HG03442 (cell line): ENCODE data around the gene KIF2C.

Source experiments
- ATAC-seq: cut with Tn5 transposase; IDR thresholded peaks from one replicate; pipeline ENCODE4 v1.9.1; 2021; ENCODE audit warnings: mild to moderate bottlenecking, moderate library complexity; ENCODE audit not compliant: unreplicated experiment

Gene KIF2C

DNA sequence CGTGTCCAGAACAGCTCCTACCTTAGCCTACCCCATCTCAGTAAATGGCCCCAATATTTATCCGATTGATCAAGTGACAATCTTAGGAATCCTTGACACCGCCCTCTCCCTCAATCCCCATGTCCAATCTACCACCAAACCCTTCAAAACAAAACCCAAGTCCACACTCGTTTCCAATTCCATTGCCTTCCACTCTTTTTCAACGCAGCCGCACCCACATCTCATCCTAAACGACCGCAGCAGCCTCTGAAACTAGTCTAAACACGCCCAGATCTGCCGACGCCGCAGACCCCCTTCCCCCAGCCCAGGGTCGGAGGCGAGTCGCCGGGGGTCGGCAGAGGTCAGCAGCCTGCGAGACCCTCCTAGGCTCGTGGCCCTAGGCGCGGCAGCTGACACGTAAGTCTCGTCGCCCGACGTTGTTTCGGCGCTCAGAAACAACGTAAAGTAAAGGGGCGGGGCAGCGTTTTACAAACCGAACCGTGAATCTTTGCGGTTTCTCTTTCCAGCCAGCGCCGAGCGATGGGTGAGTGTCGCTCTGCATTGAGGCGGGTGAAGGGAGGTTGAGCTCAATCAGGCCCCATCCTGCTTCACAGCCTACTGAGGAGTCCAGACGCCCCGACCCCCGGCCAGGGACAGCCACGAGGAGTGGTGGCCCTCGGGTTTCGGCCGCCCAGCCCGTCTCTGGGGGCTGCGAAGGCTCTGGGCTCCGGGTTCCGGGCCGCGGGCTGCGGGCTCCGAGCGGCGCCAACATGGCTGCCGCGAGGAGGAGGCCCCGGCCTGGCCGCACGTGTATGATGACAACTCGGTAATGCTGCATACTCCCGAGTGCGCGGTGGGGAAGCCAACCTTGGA lies 35.7 kb downstream of the KIF2C start, which contains the start of gene RPS8:
Gene RPS8, plus strand, starts transcription at position 463 of the 852 bp plus-strand sequence. Its CDS starts 57 bp downstream, at position 520.
- peak; percentile 84 for ATAC-seq

DNA sequence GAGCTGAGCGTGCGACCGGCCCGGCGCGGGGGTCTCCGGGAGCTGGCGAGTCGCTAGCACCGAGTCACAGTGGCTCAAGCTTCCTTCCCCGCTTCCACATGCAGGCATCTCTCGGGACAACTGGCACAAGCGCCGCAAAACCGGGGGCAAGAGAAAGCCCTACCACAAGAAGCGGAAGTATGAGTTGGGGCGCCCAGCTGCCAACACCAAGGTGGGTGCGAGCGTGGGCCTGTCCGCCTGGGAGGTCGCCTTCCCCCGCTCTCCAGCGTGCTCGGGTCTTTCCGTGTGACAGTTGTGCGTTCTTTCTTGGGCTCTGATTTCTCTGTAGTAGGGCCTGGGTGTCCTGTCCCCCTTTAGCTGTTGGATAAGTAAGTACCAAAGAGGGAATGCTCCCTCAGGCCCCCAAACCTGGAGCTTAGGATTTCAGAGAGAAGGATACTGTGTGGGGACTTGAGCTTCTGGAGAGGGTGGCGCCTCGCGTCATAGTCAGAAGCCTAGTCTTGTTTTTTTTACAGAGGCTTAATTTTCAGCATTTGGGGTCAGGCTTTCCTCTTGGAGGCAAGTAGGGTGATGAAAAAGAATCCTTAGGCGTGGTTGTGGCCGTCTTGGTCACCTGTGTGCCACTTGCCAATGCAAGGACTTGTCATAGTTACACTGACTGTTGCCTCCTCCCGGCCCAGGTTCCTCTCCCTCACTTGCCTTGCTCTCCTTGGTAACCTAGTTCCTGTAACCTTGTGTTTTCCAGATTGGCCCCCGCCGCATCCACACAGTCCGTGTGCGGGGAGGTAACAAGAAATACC lies 36.5 kb downstream of the KIF2C start:
- ATAC-seq: peak; percentile 7

DNA sequence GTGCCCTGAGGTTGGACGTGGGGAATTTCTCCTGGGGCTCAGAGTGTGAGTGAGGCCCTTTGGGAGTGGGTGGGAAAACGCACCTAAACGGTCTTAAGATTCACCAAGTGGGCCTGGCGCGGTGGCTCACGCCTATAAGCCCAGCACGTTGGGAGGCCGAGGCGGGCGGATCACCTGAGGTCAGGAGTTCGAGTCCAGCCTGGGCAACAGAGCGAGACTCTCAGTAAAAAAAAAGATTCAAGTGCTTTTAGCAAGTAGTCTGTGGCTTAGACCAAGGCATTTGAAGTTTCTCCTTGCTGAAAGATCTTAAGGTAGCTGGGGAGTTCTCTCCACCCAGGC lies 37.1 kb downstream of the KIF2C start:
- no peak for ATAC-seq

DNA sequence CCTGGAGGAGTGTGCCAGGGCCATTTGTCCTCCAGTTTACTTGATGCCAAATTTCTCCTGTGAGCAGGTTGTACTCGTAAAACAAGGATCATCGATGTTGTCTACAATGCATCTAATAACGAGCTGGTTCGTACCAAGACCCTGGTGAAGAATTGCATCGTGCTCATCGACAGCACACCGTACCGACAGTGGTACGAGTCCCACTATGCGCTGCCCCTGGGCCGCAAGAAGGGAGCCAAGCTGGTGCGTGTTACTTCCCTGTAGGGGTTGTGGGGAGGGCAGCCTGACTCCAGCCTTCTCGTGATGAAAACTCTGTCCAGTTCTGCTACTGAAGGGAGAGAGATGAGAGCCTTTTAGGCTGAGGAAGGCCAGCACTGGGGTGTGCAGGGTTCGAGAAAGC lies 37.9 kb downstream of the KIF2C start:
- ATAC-seq: no peak

DNA sequence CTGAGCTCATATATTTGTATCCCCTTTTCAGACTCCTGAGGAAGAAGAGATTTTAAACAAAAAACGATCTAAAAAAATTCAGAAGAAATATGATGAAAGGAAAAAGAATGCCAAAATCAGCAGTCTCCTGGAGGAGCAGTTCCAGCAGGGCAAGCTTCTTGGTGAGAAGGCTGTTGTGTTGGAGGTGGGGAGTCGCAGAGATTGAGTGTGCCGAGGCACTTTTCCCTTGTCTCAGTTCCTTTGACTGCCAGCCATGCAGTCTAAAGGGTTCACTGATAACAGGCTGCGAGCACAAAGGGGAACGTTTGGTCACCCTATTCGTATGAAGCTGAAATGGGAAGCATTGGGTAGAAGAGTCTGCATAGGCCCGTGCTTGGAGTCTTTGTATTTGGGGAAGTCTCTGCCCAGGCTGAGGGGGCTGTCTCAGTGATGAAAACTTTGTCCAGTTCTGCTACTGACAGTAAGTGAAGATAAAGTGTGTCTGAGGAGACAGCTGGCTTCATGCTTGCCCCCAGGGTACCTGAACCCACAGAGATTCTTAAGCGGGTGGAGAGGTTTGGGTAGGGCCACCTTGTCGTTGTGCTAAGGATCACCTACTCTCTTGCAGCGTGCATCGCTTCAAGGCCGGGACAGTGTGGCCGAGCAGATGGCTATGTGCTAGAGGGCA lies 38.5 kb downstream of the KIF2C start:
- ATAC-seq: no peak

DNA sequence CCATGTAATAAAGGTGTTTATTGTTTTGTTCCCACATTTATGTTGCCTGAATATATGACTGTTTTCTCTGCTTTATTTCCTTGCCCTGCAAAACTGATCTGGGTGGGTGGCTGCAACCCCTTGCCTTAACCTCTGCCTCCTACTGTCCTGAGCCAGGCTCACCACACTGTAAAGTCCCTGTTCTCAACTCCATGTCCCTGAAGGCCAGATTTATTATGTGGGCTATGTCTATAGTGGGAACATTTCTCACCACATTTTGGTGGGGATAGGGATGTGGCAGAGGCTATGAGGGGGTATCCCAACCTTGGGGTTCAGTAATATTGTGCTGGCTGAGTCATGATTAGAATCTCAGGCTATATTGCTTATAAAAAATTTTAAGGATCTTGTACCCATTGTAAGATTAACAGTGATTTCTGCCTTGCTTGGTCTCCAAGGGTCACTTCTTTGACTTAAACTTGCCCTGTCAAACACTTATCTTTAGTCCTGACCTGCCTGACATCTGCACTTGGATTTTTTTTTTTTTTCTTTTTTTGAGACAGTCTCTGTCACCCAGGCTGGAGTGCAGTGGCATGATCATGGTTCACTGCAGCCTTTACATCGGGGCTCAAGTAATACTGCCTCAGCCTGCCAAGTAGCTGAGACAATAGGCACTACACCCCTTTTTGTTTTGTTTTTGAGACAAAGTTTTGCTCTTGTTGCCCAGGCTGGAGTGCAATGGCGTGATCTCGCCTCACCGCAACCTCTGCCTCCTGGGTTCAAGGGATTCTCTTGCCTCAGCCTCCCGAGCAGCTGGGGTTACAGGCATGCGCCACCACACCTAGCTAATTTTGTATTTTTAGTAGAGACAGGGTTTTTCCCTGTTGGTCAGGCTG lies 39.3 kb downstream of the KIF2C start:
- ATAC-seq: no peak

DNA sequence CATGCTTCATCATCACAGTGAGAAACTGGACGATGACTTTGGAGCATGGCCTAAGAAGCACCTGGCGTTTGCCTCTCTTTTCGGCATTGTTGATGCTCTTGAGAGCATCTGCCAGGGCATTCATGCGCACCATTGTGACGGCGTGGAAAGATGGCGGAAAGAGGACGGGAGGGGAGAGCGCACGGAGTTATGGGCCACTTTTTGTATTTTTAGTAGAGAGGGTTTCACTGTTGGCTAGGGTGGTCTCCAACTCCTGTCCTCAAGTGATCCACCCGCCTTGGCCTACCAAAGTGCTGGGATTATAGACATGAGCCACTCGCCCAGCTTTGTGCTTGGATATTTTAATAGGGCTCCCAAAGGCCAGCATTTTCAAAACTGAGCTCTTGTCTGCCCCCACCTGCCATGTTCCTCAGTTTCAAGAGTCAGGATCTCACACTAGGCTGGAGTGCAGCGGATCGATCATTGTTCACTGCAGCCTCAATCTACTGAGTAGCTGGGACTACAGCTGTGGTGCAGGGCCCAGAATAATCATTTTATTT lies 41.0 kb downstream of the KIF2C start:
- no peak for ATAC-seq

DNA sequence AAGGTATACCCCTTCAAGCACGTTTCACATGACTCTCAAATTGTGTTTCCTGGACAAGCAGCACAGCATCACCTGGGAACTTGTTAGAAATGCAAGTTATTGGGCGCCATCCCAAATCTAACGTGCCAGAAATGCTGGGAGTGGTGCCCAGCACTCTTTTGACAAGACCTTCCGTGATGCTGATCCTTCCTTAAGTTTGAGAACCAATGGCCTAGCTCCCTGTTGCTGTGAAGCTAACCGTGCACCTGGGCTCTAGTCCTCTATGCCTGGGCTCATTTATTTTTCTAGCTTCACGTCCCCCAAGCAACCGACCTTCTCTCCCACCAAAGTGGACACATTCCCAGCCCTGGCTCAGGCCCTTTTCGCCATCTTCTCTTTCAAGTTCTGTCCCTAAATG lies 44.1 kb downstream of the KIF2C start:
- no peak for ATAC-seq

DNA sequence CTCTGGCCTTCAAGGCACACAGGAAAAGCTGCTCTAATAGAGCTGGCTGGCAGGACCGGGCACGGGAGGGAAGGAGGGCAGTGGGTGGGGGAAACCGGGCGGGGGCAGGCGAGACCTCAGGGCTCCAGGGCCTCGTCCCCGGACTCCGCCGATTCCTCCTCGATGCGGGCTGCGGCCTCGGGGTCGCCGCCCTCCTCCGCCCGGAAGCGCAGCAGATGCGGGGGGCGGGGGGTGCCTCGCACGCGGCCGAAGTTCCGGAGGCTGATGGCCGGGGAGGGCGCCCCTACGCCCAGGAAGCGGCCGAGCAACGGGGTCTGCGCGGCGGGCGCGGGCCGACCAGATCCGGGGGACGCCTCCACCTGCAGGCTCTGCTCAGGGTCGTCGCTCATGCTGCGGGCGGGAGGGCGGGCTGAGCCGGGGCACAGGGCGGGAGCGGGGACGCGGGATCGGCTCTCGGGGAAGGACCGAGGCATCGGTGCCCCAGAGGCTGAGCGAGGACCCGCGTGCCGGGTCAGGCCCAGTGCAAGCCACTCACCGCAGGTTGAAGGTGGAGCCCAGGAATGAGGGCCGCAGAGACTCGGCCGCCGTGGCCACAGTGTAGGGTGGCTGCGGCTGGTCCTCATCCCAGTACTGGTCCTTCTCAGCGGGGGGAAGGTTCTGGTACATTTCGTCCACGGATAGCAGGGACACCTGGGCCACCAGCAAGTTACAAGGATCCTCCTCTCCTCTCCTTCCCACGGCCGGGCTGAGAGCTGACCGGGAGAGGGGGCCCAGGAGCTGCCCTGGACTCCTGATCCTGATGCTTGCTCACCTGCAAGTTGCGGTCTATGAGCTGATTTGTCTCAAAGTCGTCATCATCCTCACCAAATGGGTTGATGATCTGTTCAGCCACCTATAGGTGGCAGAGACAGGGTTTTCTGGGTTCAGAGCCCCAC lies 44.7 kb downstream of the KIF2C start:
- no peak for ATAC-seq

DNA sequence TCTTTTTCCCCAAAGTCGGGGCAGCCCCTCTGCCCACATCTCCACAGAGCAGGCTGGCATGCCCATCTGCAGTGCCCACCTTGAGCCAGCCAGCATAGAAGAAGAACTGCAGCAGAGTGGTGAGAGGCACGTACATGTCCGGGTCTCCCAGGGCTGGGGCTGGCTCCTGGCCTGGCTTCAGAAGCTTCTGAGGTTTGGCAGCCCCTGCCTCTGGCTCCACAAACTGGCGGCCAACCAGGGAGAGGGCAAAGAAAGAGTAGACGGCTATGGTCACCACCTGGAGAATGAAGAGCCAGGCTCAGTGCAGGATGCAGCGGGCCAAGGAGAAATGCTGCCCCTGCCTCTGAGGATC lies 45.4 kb downstream of the KIF2C start:
- no peak for ATAC-seq

DNA sequence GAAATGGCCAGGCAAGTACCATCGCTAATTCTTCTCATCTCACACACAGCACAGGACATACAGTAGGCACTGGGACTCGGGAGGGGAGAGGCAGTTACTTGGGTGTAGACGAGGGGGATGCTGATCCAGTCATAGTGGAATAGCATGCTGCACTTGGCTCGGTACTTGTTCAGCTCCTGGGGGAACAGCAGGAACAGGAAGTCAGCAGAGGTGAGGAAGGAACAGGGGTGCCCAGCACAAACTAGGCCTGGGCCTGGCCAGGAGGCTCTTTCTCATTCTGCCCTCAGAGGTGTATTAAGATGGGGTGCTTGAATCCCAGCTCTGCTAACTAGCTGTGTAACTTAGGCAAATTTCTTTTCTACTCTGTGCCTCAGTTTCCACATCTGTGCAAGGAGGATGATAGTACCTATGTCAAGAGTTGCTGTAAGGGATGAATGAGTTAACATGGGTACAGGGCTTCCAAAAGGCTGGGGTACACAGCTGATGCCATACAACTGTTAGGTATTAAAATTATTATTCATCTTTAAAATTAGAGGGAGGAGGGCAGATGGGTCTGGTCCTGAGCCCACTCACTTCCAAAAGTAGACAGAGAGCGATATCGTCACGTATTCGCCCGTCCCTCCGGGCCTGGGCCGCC lies 46.0 kb downstream of the KIF2C start:
- ATAC-seq: no peak

DNA sequence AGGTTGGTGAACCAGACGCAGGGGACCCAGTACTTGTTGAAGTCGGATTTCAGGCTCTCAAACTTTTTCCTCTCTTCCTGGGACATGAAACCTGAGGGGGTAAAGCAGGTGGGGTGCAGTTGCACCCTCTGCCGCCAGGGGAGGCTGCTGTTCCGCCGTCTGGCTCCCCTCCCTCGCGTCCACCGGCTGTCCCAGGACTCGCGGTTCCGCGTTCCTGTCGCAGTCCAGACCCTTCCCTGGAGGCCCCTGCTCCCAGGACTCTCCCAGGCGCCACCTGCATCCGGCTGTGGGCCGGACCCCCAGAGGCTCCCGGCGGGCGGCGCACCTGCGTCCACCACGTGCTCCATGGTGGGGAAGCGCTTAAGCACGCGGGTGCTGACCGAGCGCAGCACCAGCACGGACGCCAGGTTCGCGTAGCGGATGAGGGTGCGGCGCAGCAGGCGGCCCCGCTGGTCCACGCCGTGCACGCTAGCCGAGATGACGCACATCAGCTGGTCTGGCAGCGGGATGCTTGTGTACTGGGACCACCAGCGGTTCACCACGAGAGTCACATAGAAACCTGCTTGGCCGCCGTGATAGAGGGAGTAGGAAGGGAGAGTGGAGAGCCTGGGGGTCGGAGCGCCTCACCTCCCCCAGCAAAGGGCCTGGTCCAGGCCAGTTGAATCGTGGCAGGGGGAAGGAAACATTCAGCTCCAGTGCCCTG lies 46.7 kb downstream of the KIF2C start:
- ATAC-seq: peak; percentile 45

DNA sequence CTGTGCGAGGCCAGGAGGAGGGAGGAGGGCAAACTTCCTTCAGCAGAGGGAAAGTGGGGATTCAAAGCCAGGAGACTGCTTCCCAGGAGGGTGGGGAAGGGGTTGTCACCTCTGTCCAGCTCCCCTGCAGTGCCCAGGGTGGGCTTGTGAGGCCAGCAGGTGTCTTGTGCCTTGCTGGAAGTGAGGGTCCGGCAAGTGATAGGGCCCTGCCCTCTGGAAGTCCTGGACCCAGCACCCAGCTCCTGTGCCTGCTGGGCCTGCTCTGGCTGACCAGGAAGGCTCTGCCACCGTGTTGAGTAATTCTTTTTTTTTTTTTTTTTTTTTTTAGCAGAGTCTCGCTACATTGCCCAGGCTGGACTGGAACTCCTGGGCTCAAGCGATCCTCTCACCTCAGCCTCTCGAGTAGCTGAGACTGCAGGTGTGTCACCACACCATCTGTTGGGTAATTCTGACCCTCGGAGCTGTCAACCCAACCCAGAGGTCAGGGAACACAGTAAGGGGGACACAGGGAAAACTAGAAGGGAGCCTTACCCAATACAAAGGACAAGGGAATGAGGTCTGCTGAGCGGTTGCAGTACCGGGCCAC lies 47.3 kb downstream of the KIF2C start:
- ATAC-seq: no peak

DNA sequence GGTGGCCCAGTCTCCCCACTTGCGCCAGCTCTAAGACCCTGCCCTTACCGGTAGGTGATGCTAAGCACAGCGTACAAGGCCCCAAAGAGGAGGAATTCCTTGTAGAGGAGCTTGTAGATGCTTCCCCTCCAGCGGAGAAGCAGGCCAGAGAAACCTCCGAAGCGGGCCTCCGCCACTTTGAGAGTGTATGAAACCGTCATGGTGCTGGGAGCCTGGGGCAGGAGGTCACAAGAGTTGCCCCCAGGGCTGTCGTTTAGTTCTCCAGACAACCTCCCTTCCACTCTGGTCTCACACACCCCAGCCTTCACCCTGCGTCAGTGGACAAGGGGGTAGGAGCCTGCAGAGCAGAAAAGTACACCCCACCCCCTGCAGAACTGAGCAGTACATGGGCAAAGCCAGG lies 47.9 kb downstream of the KIF2C start:
- ATAC-seq: no peak

DNA sequence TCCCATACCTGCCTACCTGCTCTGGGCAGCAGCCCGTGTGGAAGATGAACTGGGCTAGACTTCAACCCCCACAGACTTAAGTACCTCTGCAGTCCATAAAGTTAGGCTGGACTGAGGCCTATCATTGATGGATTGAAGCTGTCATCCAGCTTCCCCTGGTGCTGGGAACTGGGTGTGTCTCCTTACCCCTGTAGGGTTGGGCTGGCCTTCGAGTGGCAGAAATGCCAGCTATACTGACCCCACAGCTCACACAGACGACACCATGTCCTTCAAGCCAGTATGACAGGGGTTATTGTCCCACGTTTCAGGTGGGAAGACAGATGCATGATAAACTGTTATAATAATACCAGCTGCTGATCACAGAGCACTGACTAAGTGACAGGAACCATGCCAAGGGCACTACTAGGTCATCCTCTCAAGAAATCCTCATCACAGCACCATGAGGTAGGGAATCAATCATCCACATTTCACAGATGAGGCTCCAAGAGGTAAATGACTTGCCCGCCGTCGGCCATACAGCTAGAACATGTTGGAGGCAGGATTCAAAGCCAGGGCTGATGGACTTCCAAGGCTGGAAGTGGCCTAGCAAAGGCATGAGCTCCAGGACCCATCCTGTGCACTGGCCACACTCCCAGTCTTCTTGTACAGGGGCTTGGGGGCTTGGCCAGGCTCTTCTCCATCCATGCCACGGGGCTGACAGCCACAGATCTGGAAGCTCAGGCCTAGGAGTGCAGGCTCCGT lies 48.7 kb downstream of the KIF2C start, which contains the start of gene BEST4:
Gene BEST4, minus strand, starts transcription at position 51 of the 741 bp plus-strand sequence. CDS start 465 bp downstream, outside the sequence.
- ATAC-seq: no peak

DNA sequence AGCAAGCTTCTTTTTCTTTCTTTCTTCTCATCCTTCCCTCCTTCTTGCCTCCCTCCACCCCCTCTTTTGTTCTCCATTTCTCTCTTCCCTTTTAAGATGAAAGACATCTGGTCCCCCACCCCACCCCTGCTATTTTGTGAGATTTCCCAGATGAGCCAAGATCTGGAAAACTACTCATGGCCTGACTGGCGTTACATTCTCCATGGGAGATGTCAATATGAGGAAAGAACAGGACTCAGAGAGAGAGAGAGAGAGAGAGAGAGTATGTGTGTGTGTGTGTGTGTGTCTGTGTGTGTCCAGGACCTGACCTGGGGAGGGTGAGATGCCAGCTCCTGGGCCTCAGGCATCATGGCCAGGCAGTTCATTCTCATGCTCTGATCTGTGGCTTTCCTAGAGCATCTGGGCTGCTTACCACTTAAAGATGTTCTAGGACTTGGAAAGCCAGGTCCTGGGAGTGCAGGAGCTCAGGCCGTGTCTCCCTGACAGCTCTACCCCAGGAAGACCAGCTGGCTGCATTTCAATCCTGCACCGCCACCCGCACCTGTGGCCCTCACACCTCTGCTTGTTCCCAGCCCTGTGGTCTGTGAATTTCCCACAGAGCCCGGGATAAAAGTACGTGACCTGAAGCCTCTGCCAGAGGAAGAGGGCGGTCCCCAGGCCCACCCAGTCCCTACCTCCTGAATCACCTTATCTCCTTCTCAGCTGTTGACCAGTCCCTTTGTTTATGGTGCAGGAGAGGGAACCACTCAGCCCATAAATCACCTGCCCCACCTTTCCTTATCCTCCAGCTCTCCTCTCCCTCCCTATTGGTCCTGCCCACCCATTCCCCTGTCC lies 51.5 kb downstream of the KIF2C start:
- ATAC-seq: no peak
